ENCODE measurements around the gene MGAT1. TPM values are rescaled to one million over a fixed set of nuclear protein-coding genes. Genes with fewer than 3 reads are reported as not detected.

Gene MGAT1
- total RNA-seq, 4 donors from 2014 or later, result 102 to 155 (median 144) TPM

GRCh38 chr5:180816608-180817534 is 14.3 kb upstream of the MGAT1 start:
- peak in 1 of 3 donors; percentile 35 for DNase-seq
- Histone ChIP-seq H3K27ac (peak overlapping the region in 3 of 4 donors; percentile 12 to 59 (median 50)), H3K9me3 (no peaks in the 10 kb centered on the region), H3K4me1 (peaks cover 0 to 12% (median under 1%) of the 10 kb centered on the region in 4 donors), H3K36me3 (no peaks in the 10 kb centered on the region), H3K27me3 (no peaks in the 10 kb centered on the region), H3K4me3 (no peak overlapping the region)
- TF ChIP-seq, protein P1, sequence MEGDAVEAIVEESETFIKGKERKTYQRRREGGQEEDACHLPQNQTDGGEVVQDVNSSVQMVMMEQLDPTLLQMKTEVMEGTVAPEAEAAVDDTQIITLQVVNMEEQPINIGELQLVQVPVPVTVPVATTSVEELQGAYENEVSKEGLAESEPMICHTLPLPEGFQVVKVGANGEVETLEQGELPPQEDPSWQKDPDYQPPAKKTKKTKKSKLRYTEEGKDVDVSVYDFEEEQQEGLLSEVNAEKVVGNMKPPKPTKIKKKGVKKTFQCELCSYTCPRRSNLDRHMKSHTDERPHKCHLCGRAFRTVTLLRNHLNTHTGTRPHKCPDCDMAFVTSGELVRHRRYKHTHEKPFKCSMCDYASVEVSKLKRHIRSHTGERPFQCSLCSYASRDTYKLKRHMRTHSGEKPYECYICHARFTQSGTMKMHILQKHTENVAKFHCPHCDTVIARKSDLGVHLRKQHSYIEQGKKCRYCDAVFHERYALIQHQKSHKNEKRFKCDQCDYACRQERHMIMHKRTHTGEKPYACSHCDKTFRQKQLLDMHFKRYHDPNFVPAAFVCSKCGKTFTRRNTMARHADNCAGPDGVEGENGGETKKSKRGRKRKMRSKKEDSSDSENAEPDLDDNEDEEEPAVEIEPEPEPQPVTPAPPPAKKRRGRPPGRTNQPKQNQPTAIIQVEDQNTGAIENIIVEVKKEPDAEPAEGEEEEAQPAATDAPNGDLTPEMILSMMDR (IDR thresholded peaks at IDR 0.05), result no peak
- no peak for TF ChIP-seq POLR2A (IDR thresholded peaks at IDR 0.05)

DNA sequence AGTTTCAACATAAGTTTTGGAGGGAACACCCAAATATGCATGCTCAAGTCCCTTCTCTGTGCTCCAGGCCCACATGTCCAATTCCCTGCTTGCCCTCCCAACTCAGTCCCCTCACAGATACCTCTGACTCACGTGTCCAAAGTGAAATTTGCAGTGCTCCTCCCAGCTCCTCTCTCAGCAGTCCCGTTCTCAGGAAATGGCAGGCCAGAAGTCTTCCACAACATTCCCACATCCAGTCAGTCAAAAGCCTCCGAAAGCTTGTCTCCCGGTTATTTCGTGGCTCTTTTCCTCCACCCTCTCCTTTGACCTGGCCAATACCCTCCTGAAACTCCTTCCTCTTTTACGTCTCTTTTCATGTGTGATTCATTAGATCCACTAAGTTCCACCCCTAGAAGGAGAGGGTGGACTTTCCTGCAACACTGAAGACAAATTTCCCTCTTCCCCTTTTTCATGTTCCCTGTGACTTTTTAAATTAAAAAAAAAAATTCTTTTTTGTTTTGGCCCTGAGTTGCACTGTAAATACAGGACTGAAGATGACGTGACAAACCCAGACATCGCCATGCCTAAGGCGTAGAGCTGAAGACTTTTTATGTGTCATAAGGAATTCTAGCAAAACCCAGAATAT is 12.8 kb upstream of the MGAT1 start:
- Histone ChIP-seq H3K36me3 (no peaks in the 10 kb centered on the region), H3K27ac (peak overlapping the region in 2 of 4 donors; percentile 50 to 51), H3K27me3 (no peaks in the 10 kb centered on the region), H3K4me1 (peaks cover 0 to 10% (median 8%) of the 10 kb centered on the region in 4 donors), H3K4me3 (peak overlapping the region in 2 of 4 donors; percentile 17 to 24), H3K9me3 (no peaks in the 10 kb centered on the region)
- DNase-seq, result peak in 1 of 3 donors; percentile 10
- TF ChIP-seq POLR2A (IDR thresholded peaks at IDR 0.05), result peak in 1 of 2 donors; percentile 18
- TF ChIP-seq, protein P1 (IDR thresholded peaks at IDR 0.05), result no peak

DNA sequence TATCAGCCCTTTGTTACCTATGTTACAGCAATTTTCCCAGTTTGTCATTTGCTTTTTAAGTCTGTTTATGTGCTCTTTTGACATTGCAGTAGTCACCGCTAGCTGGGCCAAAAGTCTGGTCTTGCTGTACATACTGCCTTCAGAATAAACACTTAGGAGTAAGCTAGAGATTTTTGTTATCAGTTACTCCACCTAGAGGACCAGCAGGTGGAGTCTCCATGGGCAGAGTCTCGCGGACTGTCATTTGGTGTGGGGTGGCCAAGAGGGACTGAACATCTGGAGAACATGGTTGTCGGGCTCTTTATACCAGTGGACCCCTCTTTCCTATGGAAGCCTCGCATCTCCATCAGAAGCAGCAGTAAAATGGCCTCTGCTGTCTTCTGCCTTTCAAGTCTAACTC is 10.8 kb upstream of the MGAT1 start:
- TF ChIP-seq, protein P1 (IDR thresholded peaks at IDR 0.05), result peak in 2 of 6 experiments; percentile 30 to 32
- no peak for TF ChIP-seq POLR2A (IDR thresholded peaks at IDR 0.05)
- Histone ChIP-seq H3K27ac (peak overlapping the region in 1 of 4 donors; percentile 25), H3K36me3 (no peaks in the 10 kb centered on the region), H3K4me1 (peaks cover 0 to 20% (median 9%) of the 10 kb centered on the region in 4 donors), H3K9me3 (no peaks in the 10 kb centered on the region), H3K27me3 (no peaks in the 10 kb centered on the region), H3K4me3 (no peak overlapping the region)
- DNase-seq, result no peak

DNA sequence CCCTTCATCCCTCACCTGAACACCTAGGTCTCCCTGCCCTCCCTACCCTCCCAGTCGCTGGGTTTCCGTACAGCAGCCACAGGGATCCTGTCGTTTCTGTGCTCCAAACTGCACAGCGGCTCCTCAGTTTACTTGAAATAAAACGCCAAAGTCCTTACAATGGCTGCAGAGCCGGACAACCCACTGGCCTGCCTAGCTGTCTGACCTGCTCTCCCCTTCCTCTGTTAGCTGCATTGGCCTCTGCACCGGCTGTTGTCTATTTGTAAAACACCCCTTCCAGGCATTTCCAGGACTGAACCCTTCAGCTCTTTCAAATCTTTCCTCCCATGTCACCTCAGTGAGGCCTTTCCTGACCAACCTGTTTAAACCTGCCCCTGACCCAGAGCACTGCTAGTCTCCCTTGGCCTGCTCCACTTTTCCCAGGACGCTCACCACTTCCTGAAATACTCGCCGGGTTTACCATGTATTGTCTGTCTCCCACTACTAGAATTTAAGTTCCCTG is 9.1 kb upstream of the MGAT1 start:
- H3K36me3 ChIP-seq, result no peaks in the 10 kb centered on the region
- TF ChIP-seq POLR2A (IDR thresholded peaks at IDR 0.05), result no peak
- TF ChIP-seq, protein P1 (IDR thresholded peaks at IDR 0.05), result no peak
- H3K27ac ChIP-seq, result peak overlapping the region; percentile 92 to 99 (median 99)
- H3K4me3 ChIP-seq, result peak overlapping the region in 2 of 4 donors; percentile 75 to 85
- DNase-seq, result peak in 1 of 3 donors; percentile 46
- no peaks in the 10 kb centered on the region for H3K9me3 ChIP-seq
- peaks cover under 1 to 38% (median 23%) of the 10 kb centered on the region in 4 donors for H3K4me1 ChIP-seq
- H3K27me3 ChIP-seq, result no peaks in the 10 kb centered on the region

- peak in 2 of 3 donors; percentile 43 to 67 for DNase-seq
- Histone ChIP-seq H3K27me3 (no peaks in the 10 kb centered on the region), H3K4me3 (peak overlapping the region; percentile 60 to 85 (median 70)), H3K27ac (peak overlapping the region; percentile 92 to 99 (median 99)), H3K36me3 (no peaks in the 10 kb centered on the region), H3K4me1 (peaks cover 4 to 44% (median 29%) of the 10 kb centered on the region in 4 donors), H3K9me3 (no peaks in the 10 kb centered on the region)
- TF ChIP-seq POLR2A (IDR thresholded peaks at IDR 0.05), result no peak
- TF ChIP-seq, protein P1 (IDR thresholded peaks at IDR 0.05), result no peak
These were observed 8.5 kb upstream of the MGAT1 start for GRCh38 chr5:180810959-180811622.

All from Peyer's patch (tissue), 4 donors.